Kidney (tissue), 14 donors: ENCODE results near the gene SLC2A10. TPM values are rescaled to one million over a fixed set of nuclear protein-coding genes. Genes with fewer than 3 reads are reported as not detected.

Experiments
- DNase-seq, 5 donors: peaks; one replicate each; pipeline ENCODE4 v3.0.0-alpha.2; 2013 to 2020
- FAIRE-seq: peaks from 2 replicates; lab custom pipeline; 2012; peaks lifted over from hg19 to GRCh38; lab: Jason Lieb, UNC
- H3K27ac ChIP-seq, 2 donors: one replicate each; pipeline ENCODE4 v1.7.0; 2013; ENCODE audit warnings: low read depth in 2 of 2, low read length in 2 of 2, inconsistent platforms in 1 of 2
- H3K27me3 ChIP-seq: one replicate; pipeline ENCODE4 v1.7.1; 2013; ENCODE audit warnings: low read length, inconsistent platforms; ENCODE audit not compliant: control insufficient read depth, insufficient read depth
- H3K36me3 ChIP-seq, 3 donors: one replicate each; pipeline versions ENCODE4 v1.7.0 to v1.7.1; 2013; ENCODE audit warnings: low read length in 3 of 3, control low read depth in 1 of 3, inconsistent platforms in 1 of 3; ENCODE audit not compliant: insufficient read depth in 3 of 3, control insufficient read depth in 2 of 3
- H3K4me1 ChIP-seq, 3 donors: one replicate each; pipeline versions ENCODE4 v1.7.0 to v1.7.1; 2013; ENCODE audit warnings: low read length in 3 of 3, inconsistent platforms in 1 of 3, low read depth in 1 of 3; ENCODE audit not compliant: control insufficient read depth in 2 of 3, insufficient read depth in 2 of 3
- H3K4me3 ChIP-seq, 3 donors: one replicate each; pipeline versions ENCODE4 v1.7.0 to v1.8.1; 2013; ENCODE audit warnings: low read length in 3 of 3, control low read depth in 1 of 3, inconsistent platforms in 1 of 3
- H3K9ac ChIP-seq, 3 donors: one replicate each; pipeline versions ENCODE4 v1.7.0 to v1.7.1; 2013; ENCODE audit warnings: low read length in 3 of 3, control low read depth in 1 of 3, inconsistent platforms in 1 of 3
- H3K9me3 ChIP-seq, 3 donors: one replicate each; pipeline versions ENCODE4 v1.7.0 to v1.7.1; 2013; ENCODE audit warnings: low read length in 3 of 3, control low read depth in 1 of 3, inconsistent platforms in 1 of 3; ENCODE audit not compliant: control insufficient read depth in 2 of 3, insufficient read depth in 1 of 3
- CTCF ChIP-seq: IDR thresholded peaks from 3 replicates; pipeline ENCODE4 v1.5.1; 2012; ENCODE audit warnings: mild to moderate bottlenecking, moderate library complexity, borderline replicate concordance; ENCODE audit not compliant: insufficient read depth; ENCODE audit errors: extremely low read depth
- intact Hi-C: fragments of 100-400 bp; cut with DNase I; formaldehyde crosslinking; loops from one replicate; pipeline ENCODE4 v1.11.1; 2022
- polyA plus RNA-seq: library from polyadenylated mRNA; stranded (reverse); fragments of 350-450 nt; fragmentation: Illumina TruSeq; extraction: RNeasy Lipid Tissue Mini Kit (QIAGEN cat#74804); gene quantifications from one replicate; pipeline ENCODE4 v1.2.3, GENCODE V29; 2014; ENCODE audit warnings: low read depth, low replicate concordance; ENCODE audit not compliant: insufficient read depth
- total RNA-seq: library from RNA; stranded (reverse); fragmentation: NEBNext Ultra II Directional; extraction: Animal tissue kit (Norgen Biotek cat#: 25700); gene quantifications from one replicate; pipeline ENCODE4 v1.2.1, GENCODE V29; 2021
- donor health status: control.
- donor health status: control.
- donor health status: control.
- donor health status: control.
- donor health status: control.
- donor health status: DM: yes; HTN: yes; CAD: no.
- donor health status: Normal renal cell carcinoma (clear cell type).

Gene SLC2A10
- total and polyA plus RNA-seq, 2 donors from 2014 or later = 3.7 to 7.1 TPM

GRCh38 chr20:46702447-46703203, 6.8 kb upstream of the SLC2A10 start:
- FAIRE-seq = no peak
- no peak for DNase-seq
- Histone ChIP-seq H3K9ac (no peak overlapping the region), H3K36me3 (no peaks in the 10 kb centered on the region), H3K4me1 (no peaks in the 10 kb centered on the region), H3K27ac (no peak overlapping the region), H3K27me3 (no peaks in the 10 kb centered on the region), H3K4me3 (no peak overlapping the region), H3K9me3 (peaks cover 0 to 7% (median 0%) of the 10 kb centered on the region in 3 donors)
- no peak for TF ChIP-seq CTCF
- intact Hi-C loops = no loop called here

- Histone ChIP-seq H3K9me3 (peaks cover 0 to 7% (median 0%) of the 10 kb centered on the region in 3 donors), H3K9ac (no peak overlapping the region), H3K4me1 (no peaks in the 10 kb centered on the region), H3K4me3 (no peak overlapping the region), H3K27me3 (no peaks in the 10 kb centered on the region), H3K27ac (no peak overlapping the region), H3K36me3 (no peaks in the 10 kb centered on the region)
- no peak for DNase-seq
- no peak for TF ChIP-seq CTCF
- no peak for FAIRE-seq
- intact Hi-C loops = no loop called here
Observed at GRCh38 chr20:46703435-46703834, 6.0 kb upstream of the SLC2A10 start.

- Histone ChIP-seq H3K27me3 (no peaks in the 10 kb centered on the region), H3K27ac (no peak overlapping the region), H3K9ac (no peak overlapping the region), H3K4me3 (no peak overlapping the region), H3K4me1 (no peaks in the 10 kb centered on the region), H3K36me3 (no peaks in the 10 kb centered on the region), H3K9me3 (peaks cover 0 to 7% (median 0%) of the 10 kb centered on the region in 3 donors)
- intact Hi-C loops = no loop called here
- FAIRE-seq (no peak), DNase-seq (peak in 1 of 5 donors; percentile 8)
- no peak for TF ChIP-seq CTCF
Observed at GRCh38 chr20:46704714-46705377, 4.6 kb upstream of the SLC2A10 start.
